ENCODE data around the gene SCLY.

DNA sequence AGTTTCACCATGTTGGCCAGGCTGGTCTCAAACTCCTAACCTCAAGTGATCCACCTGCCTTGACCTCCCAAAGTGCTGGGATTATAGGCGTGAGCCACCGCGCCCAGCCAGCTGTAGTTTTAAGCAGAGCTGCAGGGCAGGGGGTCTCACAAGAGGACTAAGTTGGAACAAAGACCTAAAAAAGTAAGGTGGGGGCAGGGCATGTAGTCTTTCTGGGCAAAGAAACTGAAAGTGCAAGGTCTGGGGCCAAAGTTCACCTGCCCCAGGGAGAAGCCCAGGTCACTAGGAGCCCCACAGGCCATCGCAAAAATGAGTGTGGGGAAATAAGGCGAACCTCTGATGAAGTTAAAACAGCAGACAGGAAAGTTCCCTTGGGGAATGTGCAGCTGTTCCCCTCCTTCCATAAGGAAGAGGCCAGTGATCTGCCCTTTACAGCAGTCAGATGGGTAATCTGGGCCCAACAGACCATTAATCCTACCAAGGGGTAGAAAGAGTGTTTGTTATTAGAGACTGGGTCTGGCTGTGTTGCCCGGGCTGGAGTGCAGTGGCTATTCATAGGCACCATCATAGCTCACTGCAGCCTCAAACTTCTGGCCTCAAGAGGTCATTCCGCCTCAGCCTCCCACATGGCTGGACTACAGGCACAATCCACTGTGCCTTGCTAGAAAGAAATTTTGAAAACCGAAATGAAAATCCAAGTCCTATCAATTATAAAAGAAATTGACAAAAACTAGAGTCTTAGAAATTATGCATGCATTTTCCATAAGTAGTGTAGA is 2.8 kb downstream of the SCLY start:
- TF ChIP-seq, protein P1, sequence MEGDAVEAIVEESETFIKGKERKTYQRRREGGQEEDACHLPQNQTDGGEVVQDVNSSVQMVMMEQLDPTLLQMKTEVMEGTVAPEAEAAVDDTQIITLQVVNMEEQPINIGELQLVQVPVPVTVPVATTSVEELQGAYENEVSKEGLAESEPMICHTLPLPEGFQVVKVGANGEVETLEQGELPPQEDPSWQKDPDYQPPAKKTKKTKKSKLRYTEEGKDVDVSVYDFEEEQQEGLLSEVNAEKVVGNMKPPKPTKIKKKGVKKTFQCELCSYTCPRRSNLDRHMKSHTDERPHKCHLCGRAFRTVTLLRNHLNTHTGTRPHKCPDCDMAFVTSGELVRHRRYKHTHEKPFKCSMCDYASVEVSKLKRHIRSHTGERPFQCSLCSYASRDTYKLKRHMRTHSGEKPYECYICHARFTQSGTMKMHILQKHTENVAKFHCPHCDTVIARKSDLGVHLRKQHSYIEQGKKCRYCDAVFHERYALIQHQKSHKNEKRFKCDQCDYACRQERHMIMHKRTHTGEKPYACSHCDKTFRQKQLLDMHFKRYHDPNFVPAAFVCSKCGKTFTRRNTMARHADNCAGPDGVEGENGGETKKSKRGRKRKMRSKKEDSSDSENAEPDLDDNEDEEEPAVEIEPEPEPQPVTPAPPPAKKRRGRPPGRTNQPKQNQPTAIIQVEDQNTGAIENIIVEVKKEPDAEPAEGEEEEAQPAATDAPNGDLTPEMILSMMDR (IDR thresholded peaks at IDR 0.05), result no peak
- TF ChIP-seq EP300 (IDR thresholded peaks at IDR 0.05) (no peak), POLR2A (IDR thresholded peaks at IDR 0.05) (no peak)
